DND-41 (cell line): Measurements from ENCODE around the gene CTDSP2.

Source experiments
- ATAC-seq: fragments of 200-7000 bp; cut with Tn5 transposase; 3 replicates; pipeline ENCODE4 v1.9.1; 2021; ENCODE audit warnings: low read depth; ENCODE audit not compliant: insufficient read depth
- DNase-seq: peaks from one replicate; pipeline ENCODE4 v3.0.0-alpha.2; 2020
- H2AFZ ChIP-seq: 2 replicates; pipeline ENCODE4 v1.6.0; 2012; ENCODE audit warnings: low read depth, low read length
- H3K27ac ChIP-seq: 2 replicates; pipeline ENCODE4 v1.5.1; 2012; ENCODE audit warnings: low read length, inconsistent platforms
- H3K27me3 ChIP-seq: fragments of 200-600 bp; sonication (generic); 2 replicates; pipeline ENCODE4 v1.6.0; 2012; ENCODE audit warnings: low read length, mild to moderate bottlenecking, inconsistent platforms; ENCODE audit not compliant: insufficient read depth, poor library complexity
- H3K36me3 ChIP-seq: 2 replicates; pipeline ENCODE4 v1.5.1; 2012; ENCODE audit warnings: low read length, inconsistent platforms; ENCODE audit not compliant: insufficient read depth
- H3K4me1 ChIP-seq: 2 replicates; pipeline ENCODE4 v1.5.1; 2012; ENCODE audit warnings: mild to moderate bottlenecking, low read length; ENCODE audit not compliant: insufficient read depth
- H3K4me2 ChIP-seq: 2 replicates; pipeline ENCODE4 v1.6.0; 2012; ENCODE audit warnings: mild to moderate bottlenecking, moderate library complexity, low read length, inconsistent platforms; ENCODE audit not compliant: insufficient read depth
- H3K4me3 ChIP-seq, 2 experiments: fragments of 200-600 bp in 1 of 2; shearing (Covaris generic) in 1 of 2; 2 replicates each; pipeline ENCODE4 v1.5.1; 2012 to 2016; ENCODE audit warnings: inconsistent platforms in 2 of 2, low read length in 2 of 2, mild to moderate bottlenecking in 2 of 2, low read depth in 1 of 2, moderate library complexity in 1 of 2
- H3K79me2 ChIP-seq: 2 replicates; pipeline ENCODE4 v1.6.0; 2012; ENCODE audit warnings: low read length, inconsistent platforms; ENCODE audit not compliant: insufficient read depth
- H3K9ac ChIP-seq: 2 replicates; pipeline ENCODE4 v1.6.0; 2012; ENCODE audit warnings: low read depth, mild to moderate bottlenecking, inconsistent platforms, low read length, moderate library complexity
- H3K9me3 ChIP-seq: 2 replicates; pipeline ENCODE4 v1.5.1; 2012; ENCODE audit warnings: low read length, moderate library complexity, mild to moderate bottlenecking, inconsistent platforms; ENCODE audit not compliant: insufficient read depth, severe bottlenecking
- H4K20me1 ChIP-seq: 2 replicates; pipeline ENCODE4 v1.6.0; 2012; ENCODE audit warnings: low read length; ENCODE audit not compliant: insufficient read depth
- CTCF ChIP-seq: IDR thresholded peaks from 2 replicates; pipeline ENCODE4 v1.5.1; 2012; ENCODE audit warnings: borderline replicate concordance, low read length, moderate library complexity, mild to moderate bottlenecking; ENCODE audit not compliant: poor library complexity, severe bottlenecking; ENCODE audit errors: extremely low read depth
- EZH2 ChIP-seq: IDR thresholded peaks from 3 replicates; pipeline ENCODE4 v1.6.1; 2012; ENCODE audit warnings: borderline replicate concordance, low read depth, mild to moderate bottlenecking, moderate library complexity, low read length, inconsistent platforms; ENCODE audit not compliant: severe bottlenecking

The CTDSP2 gene

GRCh38 chr12:57838594-57839302 lies 7.8 kb downstream of the CTDSP2 start:
- no peaks in the 10 kb centered on the region for H3K27me3 ChIP-seq
- TF ChIP-seq CTCF (no peak), EZH2 (no peak)
- H3K4me1 ChIP-seq, result peaks cover 46% of the 10 kb centered on the region
- H3K27ac ChIP-seq, result peak overlapping the region; percentile 32; the same call in 1 of the 2 replicates
- no peak overlapping the region for H3K9ac ChIP-seq
- H2AFZ ChIP-seq, result no peak overlapping the region
- H3K4me3 ChIP-seq, result no peak overlapping the region
- no peak overlapping the region for H3K4me2 ChIP-seq
- no peaks in the 10 kb centered on the region for H3K9me3 ChIP-seq
- peaks cover 99% of the 10 kb centered on the region for H3K79me2 ChIP-seq
- no peak for ATAC-seq
- no peaks in the 10 kb centered on the region; the same call in 1 of the 2 replicates for H3K36me3 ChIP-seq
- H4K20me1 ChIP-seq, result peaks cover 92% of the 10 kb centered on the region
- no peak for DNase-seq

- Histone ChIP-seq H3K79me2 (peaks cover 99% of the 10 kb centered on the region), H4K20me1 (peaks cover 92% of the 10 kb centered on the region), H3K4me3 (no peak overlapping the region), H3K4me1 (peaks cover 41% of the 10 kb centered on the region), H2AFZ (no peak overlapping the region), H3K4me2 (no peak overlapping the region), H3K36me3 (no peaks in the 10 kb centered on the region; the same call in 1 of the 2 replicates), H3K27ac (peak overlapping the region; percentile 32; the same call in 1 of the 2 replicates), H3K27me3 (no peaks in the 10 kb centered on the region), H3K9me3 (no peaks in the 10 kb centered on the region), H3K9ac (no peak overlapping the region)
- DNase-seq (peak; percentile 20), ATAC-seq (peak; percentile 60)
- TF ChIP-seq CTCF (no peak), EZH2 (no peak)
Measured at GRCh38 chr12:57837864-57838562, 8.5 kb downstream of the CTDSP2 start.

DNA sequence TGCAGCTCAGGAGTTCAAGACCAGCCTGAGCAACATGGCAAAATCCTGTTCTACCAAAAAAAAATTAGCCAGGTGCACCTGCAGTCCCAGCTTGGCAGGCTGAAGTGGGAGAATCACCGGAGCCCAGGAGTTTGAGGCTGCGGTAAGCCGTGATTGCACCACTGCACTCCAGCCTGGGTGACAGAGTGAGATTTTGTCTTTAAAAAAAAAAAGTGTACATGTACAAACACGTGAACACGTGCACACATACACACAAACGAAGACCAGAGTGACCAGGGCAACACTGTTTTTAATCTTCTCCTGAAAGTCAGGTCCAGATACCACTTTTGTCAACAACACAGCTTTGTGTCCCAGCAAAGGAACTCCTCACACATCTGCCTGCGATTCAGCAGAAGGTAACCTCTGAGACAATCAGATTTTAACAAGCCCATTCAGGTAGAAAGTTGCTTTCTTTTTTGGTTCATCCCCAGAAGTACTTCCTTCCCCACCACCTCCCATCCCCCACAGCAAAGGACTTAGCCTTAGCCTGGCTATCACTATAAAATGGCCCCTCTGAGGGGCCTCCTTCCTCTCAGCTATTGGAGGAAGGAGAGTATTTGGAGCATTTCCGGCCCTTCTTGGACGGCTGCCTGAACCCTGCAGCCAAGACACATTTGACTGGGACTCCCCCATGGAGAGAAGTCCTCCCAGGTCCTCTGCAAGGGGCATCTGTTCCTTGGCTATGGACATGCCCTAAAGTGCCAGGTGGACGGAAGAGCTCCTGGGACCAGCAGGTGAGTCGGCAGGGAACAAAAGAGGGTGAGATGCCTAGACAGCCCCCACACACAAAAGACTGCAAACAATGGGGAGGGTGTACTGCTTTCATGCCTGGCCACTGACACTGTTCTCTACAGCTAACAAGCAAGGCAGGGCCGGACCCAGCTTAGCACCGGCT lies 9.8 kb downstream of the CTDSP2 start:
- H3K4me3 ChIP-seq, result no peak overlapping the region
- H3K9me3 ChIP-seq, result no peaks in the 10 kb centered on the region
- no peak overlapping the region for H3K9ac ChIP-seq
- H2AFZ ChIP-seq, result no peak overlapping the region
- peaks cover 89% of the 10 kb centered on the region for H4K20me1 ChIP-seq
- DNase-seq (peak; percentile 52), ATAC-seq (peak; percentile 52)
- H3K27ac ChIP-seq, result no peak overlapping the region
- H3K27me3 ChIP-seq, result no peaks in the 10 kb centered on the region
- H3K4me1 ChIP-seq, result peaks cover 37% of the 10 kb centered on the region
- H3K79me2 ChIP-seq, result peaks cover 99% of the 10 kb centered on the region
- H3K4me2 ChIP-seq, result no peak overlapping the region
- TF ChIP-seq CTCF (no peak), EZH2 (no peak)
- no peaks in the 10 kb centered on the region; the same call in 1 of the 2 replicates for H3K36me3 ChIP-seq
